ENCODE data around the gene DNAH1.

- no peak for TF ChIP-seq CTCF (IDR thresholded peaks at IDR 0.05)
- no peak for TF ChIP-seq EZH2 (IDR thresholded peaks at IDR 0.05; ENCODE audit: borderline replicate concordance, insufficient read depth, low read depth, low read length, poor library complexity, severe bottlenecking)
Observed at GRCh38 chr3:52313188-52313773, 2.8 kb upstream of the DNAH1 start.
